ENCODE results near the gene SLCO2A1.

- TF ChIP-seq CTCF (IDR thresholded peaks at IDR 0.05) (no peak), ZFX (IDR thresholded peaks at IDR 0.05; ENCODE audit: borderline replicate concordance) (no peak)
Observed at GRCh38 chr3:133884887-133885711, 144.6 kb downstream of the SLCO2A1 start.

Data from 22Rv1 (cell line).